ENCODE results near the gene TIMM13. TPM values are rescaled to one million over a fixed set of nuclear protein-coding genes. Genes with fewer than 3 reads are reported as not detected.
"Not testable (repeated sequence)": the region's sequence is repeated elsewhere in the genome, so short reads cannot be mapped to it uniquely, and the experiment has no call there.

The TIMM13 gene
- total RNA-seq, 2 donors from 2014 or later: 32.8 to 37.2 TPM

DNA sequence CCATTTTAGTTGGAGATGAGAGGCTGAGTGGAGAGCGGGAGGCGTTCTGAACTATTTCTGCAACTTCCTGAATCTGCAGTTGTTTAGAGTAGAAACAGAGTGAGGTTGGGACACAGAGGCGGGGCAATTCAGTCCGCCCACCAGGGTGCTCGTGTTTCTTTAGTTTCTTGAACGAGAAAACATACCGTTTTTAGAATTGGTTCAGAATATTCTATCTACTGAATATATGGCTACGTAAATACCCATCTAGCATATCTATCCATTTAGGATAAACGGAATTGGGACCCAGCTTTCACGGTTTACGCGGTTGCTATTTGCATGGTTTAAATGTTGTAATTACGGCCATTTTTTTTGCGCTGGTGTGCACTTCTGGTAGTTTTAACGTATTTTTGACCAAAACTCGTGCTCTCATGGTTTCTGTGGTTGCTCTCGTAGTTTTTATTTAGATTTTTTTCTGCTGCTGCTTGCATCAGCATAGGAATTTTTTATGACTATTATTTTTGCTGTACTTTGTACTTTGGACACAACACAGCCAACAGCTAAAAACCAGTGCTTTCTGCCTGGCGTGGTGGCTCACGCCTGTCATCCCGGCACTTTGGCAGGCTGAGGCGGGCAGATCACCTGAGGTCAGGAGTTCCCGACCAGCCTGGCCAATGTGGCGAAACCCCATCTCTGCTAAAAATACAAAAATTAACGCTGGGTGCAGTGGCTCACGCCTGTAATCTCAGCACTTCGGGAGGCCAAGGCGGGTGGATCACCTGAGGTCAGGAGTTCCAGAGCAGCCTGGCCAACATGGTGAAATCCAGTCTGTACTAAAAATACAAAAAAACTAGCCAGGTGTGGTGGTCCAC, 32.7 kb downstream of the TIMM13 start:
- no peak for DNase-seq (ENCODE audit: low spot score)
- intact Hi-C loops (cut with DNase I): loop anchor here (5.0 to 10.0 kb wide), 3 partner anchors 117 to 242 kb away; partner anchors contain the start of gene AP3D1 (in 2 of the 2)

DNA sequence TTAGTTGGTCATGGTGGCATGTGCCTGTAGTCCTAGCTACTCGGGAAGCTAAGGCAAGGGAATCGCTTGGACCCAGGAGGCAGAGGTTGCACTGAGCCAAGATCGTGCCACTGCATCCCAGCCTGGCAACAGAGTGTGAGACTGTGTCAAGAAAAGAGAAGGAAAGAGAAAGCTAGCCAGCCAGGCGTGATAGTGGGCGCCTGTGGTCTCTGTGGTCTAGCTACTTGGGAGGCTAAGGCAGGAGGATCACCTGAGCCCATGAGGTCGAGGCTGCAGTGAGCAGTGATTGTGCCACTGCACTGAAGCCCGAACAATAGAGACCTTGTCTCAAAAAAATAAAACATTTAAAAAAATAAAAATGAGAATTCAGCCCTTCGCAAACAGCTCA, 33.3 kb downstream of the TIMM13 start:
- intact Hi-C loops (cut with DNase I): loop anchor here (5.0 to 10.0 kb wide), 3 partner anchors 117 to 242 kb away; partner anchors contain the start of gene AP3D1 (in 2 of the 2)
- no peak for DNase-seq (ENCODE audit: low spot score)

DNA sequence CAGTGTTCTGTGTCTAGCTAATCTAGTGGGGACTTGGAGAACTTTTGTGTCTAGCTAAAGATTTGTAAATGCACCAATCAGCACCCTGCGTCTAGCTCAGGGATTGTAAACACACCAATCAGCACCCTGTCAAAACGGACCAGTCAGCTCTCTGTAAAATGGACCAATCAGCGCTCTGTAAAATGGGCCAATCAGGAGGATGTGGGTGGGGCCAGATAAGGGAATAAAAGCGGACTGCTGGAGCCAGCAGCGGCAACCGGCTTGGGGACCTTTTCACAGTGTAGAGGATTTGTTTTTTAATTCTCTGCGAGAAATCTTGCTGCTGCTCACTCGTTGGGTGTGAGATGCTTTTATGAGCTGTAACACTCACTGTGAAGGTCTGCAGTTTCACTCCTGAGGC, 34.5 kb downstream of the TIMM13 start:
- not testable (repeated sequence) for DNase-seq (ENCODE audit: low spot score)
- intact Hi-C loops (cut with DNase I): loop anchor here (5.0 to 10.0 kb wide), 3 partner anchors 116 to 241 kb away; partner anchors contain the start of gene AP3D1 (in 2 of the 2)

DNA sequence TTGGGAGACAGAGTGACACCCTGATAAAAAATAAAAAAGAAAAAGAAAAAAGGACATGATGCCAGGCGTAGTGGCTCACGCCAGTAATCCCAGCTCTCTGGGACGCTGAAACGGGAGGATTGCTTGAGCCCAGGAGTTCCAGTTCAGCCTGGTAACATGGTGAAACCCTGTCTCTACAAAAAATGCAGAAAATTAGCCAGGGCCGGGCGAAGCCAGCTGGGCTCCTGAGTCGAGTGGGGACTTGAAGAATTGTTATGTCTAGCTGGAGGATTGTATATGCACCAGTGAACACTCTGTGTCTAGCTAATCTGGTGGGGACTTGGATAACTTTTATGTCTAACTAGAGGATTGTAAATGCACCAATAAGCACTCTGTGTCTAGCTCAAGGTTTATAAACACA, 35.0 kb downstream of the TIMM13 start:
- no peak for DNase-seq (ENCODE audit: low spot score)
- intact Hi-C loops (cut with DNase I): loop anchor here (5.0 to 10.0 kb wide), 3 partner anchors 115 to 240 kb away; partner anchors contain the start of gene AP3D1 (in 2 of the 2)

DNA sequence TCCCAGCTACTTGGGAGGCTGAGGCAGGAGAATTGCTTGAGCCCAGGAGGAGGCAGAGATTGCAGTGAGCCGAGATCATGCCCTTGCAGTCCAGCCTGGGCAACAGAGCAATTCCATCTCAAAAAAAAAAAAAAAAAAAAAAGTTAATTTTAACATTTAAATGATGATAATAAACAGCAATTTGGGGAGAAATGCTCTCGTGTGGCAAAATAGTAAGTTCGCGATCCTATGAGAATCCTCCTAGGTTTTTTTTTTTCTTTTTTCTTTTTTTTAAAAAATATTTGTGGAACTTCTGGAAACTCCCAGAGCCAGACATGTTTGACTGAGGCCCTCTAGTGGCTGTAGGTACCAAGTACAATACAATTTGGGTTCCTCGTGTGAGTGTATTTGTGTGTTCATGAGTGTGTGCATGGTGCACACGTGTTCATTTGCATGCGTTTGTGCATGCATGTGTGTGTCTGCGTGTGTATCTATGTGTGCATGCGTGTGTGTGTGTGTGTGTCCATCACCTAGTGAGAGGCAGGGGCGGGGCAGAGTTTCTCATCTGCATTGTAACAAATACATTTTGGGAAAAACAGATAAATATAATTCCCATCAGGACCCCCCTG, 36.2 kb downstream of the TIMM13 start:
- DNase-seq (ENCODE audit: low spot score): no peak
- intact Hi-C loops (cut with DNase I): loop anchor here (5.0 to 10.0 kb wide), 3 partner anchors 114 to 239 kb away; partner anchors contain the start of gene AP3D1 (in 2 of the 2)

DNA sequence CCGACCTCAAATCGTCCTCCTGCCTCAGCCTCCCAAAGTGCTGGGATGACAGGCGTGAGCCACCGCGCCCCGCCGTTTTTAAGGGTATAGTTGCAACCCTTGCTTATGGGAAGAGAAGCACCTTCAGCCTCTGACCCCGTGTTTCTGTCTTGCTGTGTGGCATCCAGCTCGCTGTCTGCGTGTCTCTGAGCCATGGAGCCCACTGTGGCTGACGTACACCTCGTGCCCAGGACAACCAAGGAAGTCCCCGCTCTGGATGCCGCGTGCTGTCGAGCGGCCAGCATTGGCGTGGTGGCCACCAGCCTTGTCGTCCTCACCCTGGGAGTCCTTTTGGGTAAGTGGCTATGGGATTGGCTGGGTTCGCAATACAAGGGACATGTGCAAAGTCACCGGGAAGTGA, 37.8 kb downstream of the TIMM13 start:
- intact Hi-C loops (cut with DNase I): no loop called here

DNA sequence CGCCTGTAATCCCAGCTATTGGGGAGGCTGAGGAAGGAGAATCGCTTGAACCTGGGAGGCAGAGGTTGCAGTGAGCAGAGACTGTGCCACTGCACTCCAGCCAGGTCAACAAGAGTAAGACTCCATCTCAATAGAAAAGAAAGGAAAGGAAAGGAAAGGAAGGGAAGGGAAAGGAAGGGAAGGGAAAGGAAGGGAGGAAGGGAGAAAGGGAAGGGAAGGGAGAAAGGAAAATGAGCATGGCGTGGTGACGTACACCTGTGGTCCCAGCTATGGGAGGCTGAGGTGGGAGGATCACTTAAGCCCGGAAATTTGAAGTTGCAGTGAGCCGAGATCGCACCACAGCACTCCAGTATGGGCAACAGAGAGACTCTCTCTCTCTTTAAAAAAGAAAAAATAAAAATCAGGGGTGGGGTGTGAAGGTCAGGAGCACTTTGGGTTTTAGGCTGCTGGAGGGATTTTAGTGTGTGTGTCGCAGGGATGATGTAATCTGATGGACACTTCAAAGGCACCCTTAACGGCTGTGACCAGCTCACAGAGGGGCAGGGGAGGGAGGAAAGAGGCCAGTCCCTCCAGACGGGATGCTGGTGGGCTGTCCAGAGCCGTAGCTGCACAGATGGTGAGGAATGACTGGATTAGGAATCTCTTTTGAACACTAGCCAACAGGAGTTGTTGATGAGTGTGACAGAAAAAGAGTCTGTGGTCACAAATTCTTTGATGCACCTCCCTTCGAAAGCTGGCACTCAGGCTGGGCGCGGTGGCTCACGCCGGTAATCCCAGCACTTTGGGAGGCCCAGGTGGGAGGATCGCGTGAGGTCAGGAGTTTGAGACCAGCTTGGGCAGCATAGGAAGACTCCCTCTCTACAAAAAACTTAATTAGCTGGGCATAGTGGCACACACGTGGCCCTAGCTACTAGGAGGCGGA, 39.8 kb downstream of the TIMM13 start:
- DNase-seq (ENCODE audit: low spot score): no peak
- intact Hi-C loops (cut with DNase I): no loop called here

More for the DNA sequence above, 37.8 kb downstream of the TIMM13 start:
- no peak for DNase-seq (ENCODE audit: low spot score)

DNA sequence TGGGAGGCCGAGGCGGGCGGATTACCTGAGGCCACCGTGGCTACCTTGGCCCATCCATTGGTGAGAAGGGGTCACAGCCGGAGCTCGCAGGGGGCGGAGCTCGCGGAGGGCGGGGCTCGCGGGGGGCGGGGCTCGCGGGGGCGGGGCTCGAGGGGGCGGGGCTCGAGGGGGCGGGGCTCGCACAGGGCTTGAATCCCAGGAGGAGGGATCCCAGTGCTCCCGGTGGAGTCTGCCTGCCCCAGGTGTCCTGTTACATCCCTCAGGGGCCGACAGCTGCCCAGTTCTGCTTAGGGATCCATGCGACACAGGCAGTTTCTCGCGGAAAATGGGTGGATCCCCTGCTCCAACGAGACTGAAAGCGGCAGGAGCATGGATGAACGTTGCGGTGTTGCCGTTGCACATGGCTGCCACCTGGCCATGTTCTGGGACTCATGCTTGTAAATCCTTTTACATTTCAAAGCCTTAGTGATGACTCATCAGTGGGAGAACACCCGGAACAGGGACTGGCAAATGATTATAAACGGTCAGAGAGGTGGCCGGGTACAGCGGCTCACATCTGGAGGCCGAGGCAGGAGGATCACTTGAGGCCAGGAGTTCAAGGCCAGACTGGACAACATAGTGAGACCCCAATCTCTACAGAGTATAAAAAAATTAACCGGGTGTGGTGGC, 42.2 kb downstream of the TIMM13 start:
- no peak for DNase-seq (ENCODE audit: low spot score)
- intact Hi-C loops (cut with DNase I): no loop called here

DNA sequence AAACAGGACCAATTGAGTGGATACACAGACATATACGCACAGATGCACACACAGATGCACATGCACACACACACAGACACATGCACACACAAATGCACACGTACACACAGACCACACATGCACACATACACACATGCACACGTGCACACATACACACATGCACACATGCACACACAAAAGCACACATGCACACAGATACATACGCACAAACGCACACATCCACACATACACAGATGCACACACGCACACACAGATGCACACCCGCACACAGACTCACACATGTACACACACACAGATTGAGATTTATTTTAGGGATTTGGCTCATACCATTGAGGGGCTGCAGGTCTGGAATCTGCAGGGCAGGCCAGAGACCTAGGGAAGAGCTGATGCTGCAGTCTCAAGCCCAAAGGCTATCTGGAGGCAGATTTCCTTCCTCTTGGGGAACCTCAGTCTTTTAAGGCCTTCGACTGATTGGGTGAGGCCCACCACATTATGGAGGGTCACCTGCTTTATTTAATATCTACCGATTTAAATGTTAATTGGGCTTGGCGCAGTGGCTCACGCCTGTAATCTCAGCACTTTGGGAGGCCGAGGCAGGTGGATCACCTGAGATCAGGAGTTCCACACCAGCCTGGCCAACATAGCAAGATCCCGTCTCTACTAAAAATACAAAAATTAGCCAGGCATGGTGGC, 44.7 kb downstream of the TIMM13 start:
- intact Hi-C loops (cut with DNase I): no loop called here

DNA sequence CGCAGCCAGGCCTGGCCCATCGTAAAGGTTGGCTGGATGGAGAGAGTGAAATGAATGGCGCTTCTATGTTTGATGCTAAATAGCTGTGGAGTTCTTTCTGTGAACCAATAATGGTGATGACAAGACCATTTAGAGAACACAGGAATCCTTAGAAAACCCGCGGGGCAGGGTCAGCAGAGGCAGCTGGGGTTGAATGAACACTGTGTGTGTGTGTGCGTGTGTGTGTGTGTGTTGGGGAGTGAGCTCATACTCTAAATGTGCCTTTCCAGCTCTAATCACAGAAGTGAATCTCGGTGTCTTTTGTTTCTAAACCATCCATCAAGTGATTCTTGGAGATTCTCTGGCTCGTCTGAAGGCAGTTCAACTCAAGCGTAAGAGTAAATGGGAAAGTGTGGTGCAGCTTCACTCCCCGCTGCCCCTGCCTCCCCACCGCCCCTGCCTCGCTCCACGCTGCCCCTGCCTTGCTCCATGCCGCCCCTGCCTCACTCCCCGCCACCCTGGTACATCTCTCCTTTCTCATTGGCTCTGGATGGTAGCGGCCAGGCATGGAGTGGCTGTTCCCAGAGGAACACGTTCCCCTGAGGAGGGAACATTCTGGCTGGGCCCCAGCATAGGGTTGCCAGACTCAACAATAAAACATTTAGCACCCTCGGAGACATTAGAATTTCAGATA, 46.1 kb downstream of the TIMM13 start:
- intact Hi-C loops (cut with DNase I): no loop called here
- no peak for DNase-seq (ENCODE audit: low spot score)

More for the DNA sequence above, 44.7 kb downstream of the TIMM13 start:
- no peak for DNase-seq (ENCODE audit: low spot score)

DNA sequence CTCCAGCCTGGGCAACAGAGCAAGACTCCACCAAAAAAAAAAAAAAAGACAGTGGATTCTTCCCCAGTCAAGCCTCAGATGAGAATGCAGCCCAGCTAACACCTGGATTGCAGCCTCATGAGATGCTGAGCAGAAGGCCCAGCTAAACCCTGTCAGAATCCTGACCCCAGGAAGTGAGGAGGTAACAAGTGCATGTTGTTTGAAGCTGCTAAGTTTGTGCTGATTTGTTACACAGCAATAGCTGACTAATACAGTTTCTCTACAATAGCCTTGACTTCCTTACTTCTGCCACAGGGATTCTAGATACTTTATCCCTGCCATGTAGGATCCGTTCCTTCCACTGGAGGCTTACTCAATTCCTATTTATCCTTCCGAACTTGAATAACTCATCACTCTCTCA, 46.8 kb downstream of the TIMM13 start:
- DNase-seq (ENCODE audit: low spot score): no peak
- intact Hi-C loops (cut with DNase I): no loop called here

DNA sequence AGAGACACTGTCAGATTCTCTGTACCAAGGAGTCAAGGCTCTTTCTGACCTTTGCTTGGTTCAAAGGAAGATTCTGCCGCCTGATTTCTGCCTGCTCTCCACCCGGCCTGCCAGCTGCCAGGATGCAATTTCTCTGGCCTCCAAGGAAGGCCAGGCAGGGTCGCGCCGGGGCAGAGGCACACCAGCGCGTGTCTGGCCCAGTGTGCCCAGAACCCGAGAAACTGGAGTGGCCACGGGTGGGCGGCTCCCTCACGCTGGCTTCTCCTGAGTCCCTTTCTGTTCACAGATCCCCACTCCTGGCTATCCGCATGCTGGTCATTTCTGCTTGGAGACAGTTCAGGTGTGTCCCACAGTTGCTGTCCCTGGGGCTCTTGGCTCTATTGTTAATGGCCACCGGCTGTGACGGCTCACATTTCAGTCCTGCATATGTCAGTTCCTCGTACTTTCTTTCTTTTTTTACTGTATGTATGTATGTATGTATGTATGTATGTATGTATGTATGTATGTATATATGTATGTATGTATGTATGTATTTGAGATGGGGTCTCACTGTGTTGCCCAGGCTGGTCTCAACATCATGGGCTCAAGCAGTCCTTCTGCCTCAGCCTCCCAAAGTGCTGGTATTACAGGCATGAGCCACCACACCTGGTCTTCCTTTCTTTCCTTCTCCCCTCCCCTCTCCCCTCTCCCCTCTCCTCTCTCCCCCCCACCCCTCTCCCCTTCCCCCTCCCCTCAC, 50.4 kb downstream of the TIMM13 start:
- intact Hi-C loops (cut with DNase I): no loop called here
- no peak for DNase-seq (ENCODE audit: low spot score)

Small RNA genes within 50 kb of the gene (microRNA-seq; reads per million reads assigned to microRNA genes)
- gene MIR7108 (ENCODE audit: borderline microRNAs expressed in 2 of 2): 0 reads per million in 2 donors

Other genes with a start within 250 kb of the TIMM13 start
- 10 to 100 TPM; 24.3 to 27.6 TPM for gene PLEKHJ1, start 191.3 kb downstream of the TIMM13 start, total RNA-seq
- gene SF3A2, start 190.8 kb downstream of the TIMM13 start, total RNA-seq: 10 to 100 TPM; 35.0 to 36.6 TPM
- gene AMH, start 178.3 kb downstream of the TIMM13 start, total RNA-seq: 1 to 10 TPM in 1 of 2 donors, under 1 TPM in 1; 0.46 to 1.1 TPM
- gene JSRP1, start 171.2 kb downstream of the TIMM13 start, total RNA-seq: not detected
- gene PEAK3, start 145.4 kb downstream of the TIMM13 start, total RNA-seq: 1 to 10 TPM in 1 of 2 donors, under 1 TPM in 1; 0.90 to 2.0 TPM
- under 1 TPM in 1 of 2 donors, not detected in 1; 0.10 TPM for gene LINGO3, start 119.4 kb downstream of the TIMM13 start, total RNA-seq
- 10 to 100 TPM; 46.2 to 50.5 TPM for gene LSM7, start 99.0 kb downstream of the TIMM13 start, total RNA-seq
- 10 to 100 TPM; 20.7 to 36.9 TPM for gene SPPL2B, start 98.9 kb downstream of the TIMM13 start, total RNA-seq
- not detected for gene TMPRSS9, start 67.3 kb downstream of the TIMM13 start, total RNA-seq
- gene LMNB2, start 29.4 kb upstream of the TIMM13 start, total RNA-seq: 10 to 100 TPM; 14.4 to 17.9 TPM
- gene GADD45B, start 48.5 kb upstream of the TIMM13 start, total RNA-seq: 100 to 1,000 TPM; 120 to 160 TPM

All from posterior vena cava (tissue), 2 donors.